Stimulated activated CD4-positive, alpha-beta T cell treated with anti-CD3 and anti-CD28 coated beads, Interleukin-1b, Interleukin-23, amount 100 ng/mL, for 4 hours (primary cell): ENCODE measurements around the gene SPDYE6.
"Not testable (repeated sequence)": the region's sequence is repeated elsewhere in the genome, so short reads cannot be mapped to it uniquely, and the experiment has no call there.

Source experiments
- DNase-seq, 2 donors: peaks; one replicate each; pipeline ENCODE4 v3.0.0-alpha.2; 2020; ENCODE audit warnings: low read depth in 2 of 2

SPDYE6 gene

GRCh38 chr7:102318482-102318971, 37.7 kb downstream of the SPDYE6 start:
- DNase-seq: no peak

DNA sequence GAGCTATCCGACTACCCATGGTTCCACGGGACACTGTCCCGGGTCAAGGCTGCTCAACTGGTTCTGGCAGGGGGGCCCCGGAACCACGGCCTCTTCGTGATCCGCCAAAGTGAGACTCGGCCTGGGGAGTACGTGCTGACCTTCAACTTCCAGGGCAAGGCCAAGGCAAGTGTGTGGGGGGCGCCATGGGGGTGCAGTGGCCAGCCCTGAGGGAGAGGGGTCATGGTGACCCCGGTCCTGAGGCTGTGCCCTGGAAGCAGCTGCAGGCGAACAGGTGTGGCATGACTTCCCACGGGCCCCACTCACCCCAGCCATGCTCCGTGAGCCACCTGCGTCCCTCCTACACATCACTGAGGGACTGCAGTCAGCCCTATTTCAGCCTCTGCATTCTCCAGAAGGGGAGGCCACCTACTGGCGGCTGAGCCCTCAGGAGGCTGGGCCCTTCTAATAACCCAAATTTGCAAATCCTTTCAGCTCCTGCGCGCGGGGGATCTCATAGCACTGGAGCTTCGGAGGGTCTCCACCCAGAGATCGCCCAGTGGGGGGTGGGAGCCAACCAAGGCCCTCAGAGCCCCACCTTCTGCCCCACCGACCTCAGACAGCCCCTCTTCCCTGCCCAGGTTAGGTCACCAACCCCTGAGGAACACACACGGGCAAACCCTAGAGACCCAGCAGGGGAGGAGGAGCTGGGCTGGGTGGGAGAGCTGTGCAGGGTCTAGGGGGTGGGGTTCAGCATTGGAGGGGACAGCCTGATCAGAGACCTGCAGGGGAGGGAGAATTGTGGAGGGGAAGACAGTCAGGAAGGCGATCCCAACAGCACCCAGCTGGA, 38.8 kb downstream of the SPDYE6 start:
- DNase-seq: no peak

- no peak for DNase-seq
These were observed 42.1 kb downstream of the SPDYE6 start for GRCh38 chr7:102313997-102314780.

DNA sequence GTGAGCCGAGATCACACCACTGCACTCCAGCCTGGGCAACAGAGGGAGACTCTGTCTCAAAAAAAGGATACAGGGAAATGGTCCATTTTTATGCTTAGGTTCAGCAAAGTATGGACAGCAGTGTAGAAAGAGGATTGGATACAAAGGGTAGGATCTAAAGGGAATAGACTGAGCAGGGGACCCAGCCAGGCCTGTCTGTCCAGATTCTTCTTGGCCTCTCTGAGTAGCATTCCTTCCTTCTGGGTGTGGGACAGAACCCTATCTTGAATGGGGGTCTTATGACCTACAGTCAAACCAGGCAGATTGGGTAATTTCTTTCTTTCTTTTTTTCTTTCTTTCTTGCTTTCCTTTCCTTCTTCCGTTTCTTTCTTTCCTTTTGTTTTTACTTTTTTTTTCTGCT, 43.9 kb downstream of the SPDYE6 start:
- DNase-seq: no peak

GRCh38 chr7:102310414-102310815, 45.8 kb downstream of the SPDYE6 start:
- no peak for DNase-seq

- no peak for DNase-seq
These were observed 49.1 kb downstream of the SPDYE6 start for GRCh38 chr7:102306916-102307677.

DNA sequence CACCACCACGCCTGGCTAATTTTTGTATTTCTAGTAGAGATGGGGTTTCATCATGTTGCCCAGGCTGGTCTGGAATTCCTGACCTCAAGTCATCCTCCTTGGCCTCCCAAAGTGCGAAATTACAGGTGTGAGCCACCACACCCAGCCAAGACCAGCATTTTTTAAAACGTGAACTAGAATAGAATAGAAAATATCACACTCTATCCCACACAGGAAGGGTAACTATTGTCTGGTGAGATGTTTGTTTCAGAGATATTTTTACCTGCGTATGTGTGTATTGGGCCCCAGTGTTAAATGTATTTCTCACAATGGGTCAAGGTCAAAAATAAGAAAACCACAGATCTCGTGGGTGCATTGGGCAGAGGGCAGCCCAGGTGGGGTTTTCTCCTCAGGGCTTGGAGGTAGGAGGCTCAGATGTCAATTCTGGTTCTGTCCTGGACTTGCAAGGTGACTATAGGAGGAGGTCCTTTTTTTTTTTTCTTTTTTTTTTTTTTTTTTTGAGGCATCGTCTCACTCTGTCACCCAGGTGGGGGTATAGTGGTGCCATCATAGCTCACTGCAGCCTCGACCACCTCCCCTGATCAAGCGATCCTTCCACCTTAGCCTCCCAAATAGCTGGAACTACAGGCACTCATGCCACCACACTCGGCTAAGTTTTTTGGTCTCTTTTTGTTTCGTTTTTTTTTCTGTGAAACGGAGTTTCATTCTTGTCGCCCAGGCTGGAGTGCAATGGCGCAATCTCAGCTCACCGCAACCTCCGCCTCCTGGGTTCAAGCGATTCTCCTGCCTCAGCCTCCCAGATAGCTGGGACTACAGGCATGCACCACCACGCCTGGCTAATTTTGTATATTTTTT, 50.6 kb downstream of the SPDYE6 start:
- DNase-seq: no peak

- no peak for DNase-seq
These were observed 51.6 kb downstream of the SPDYE6 start for GRCh38 chr7:102304668-102305067.

GRCh38 chr7:102303669-102304422, 52.4 kb downstream of the SPDYE6 start:
- DNase-seq: no peak

DNA sequence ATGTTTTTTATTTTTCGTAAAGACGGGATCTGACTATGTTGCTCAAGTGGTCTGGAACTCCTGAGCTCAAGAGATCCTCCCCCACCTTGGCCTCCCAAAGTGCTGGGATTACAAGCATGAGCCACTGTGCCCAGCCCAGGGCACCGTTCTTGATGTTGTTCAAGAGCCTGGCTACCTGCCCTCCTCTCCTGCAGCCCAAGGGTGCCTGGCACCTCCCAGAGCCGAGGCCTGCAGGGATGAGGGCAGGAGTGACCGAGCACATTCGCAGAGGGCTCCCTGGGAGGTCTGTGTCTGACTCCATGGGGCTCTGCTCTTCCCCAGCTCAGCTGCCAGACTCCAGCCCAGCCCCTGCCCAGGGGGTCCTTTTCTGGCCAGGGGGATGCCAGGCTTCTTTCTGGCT, 54.2 kb downstream of the SPDYE6 start:
- DNase-seq: no peak

GRCh38 chr7:102301367-102301766, 54.9 kb downstream of the SPDYE6 start:
- not testable (repeated sequence) for DNase-seq

- DNase-seq: no peak
These were observed 55.5 kb downstream of the SPDYE6 start for GRCh38 chr7:102300643-102301221.

- no peak for DNase-seq
These were observed 58.6 kb downstream of the SPDYE6 start for GRCh38 chr7:102297487-102298218.

DNA sequence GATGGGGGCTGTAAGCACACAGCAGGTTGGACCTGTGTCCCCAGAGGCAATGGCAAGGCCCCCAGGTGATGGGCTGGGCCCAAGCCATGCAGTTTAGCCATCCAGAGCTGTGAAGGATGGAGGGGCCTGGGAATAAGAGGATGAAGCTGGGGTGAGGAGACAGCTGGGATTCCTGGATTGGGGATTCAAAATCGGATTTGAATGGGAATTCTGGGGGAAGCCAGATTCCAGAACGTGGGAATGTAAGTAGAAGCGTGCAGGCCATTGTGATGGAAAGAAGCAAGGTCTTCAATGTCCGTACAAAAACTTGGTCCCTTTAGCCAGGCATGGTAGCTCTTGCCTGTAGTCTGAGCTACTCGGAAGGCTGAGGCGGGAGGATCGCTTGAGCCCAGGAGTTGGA, 59.7 kb downstream of the SPDYE6 start:
- no peak for DNase-seq

- no peak for DNase-seq
These were observed 60.1 kb downstream of the SPDYE6 start for GRCh38 chr7:102296179-102296438.
